Adrenal gland (tissue), 12 donors: Measurements from ENCODE around the gene FMC1. TPM values are rescaled to one million over a fixed set of nuclear protein-coding genes. Genes with fewer than 3 reads are reported as not detected.

Experiments used
- DNase-seq, 7 donors: peaks; one replicate each; pipeline ENCODE4 v3.0.0-alpha.2; 2019 to 2020
- H3K27ac ChIP-seq, 5 donors: fragments of 200-600 bp; sonication (generic) in 4 of 5; 1 replicate in 3 of 5; 2 replicates in 2 of 5; pipeline versions ENCODE4 v1.5.1 to v1.8.0; 2016 to 2020; ENCODE audit warnings: mild to moderate bottlenecking in 1 of 5
- H3K27me3 ChIP-seq: fragments of 200-600 bp; 2 replicates; pipeline ENCODE4 v1.8.0; 2021
- H3K36me3 ChIP-seq, 2 donors: fragments of 200-600 bp; replicated peaks in 1 of 2; 1 replicate in 1 of 2; 2 replicates in 1 of 2; pipeline versions ENCODE4 v1.5.1 to v1.8.0; 2018 to 2022
- H3K4me1 ChIP-seq, 2 donors: fragments of 200-600 bp; replicated peaks in 1 of 2; 1 replicate in 1 of 2; 2 replicates in 1 of 2; pipeline versions ENCODE4 v1.5.1 to v1.8.0; 2018 to 2021
- H3K4me3 ChIP-seq, 4 donors: fragments of 200-600 bp; sonication (generic) in 3 of 4; one replicate each; pipeline ENCODE4 v1.5.1; 2016 to 2018
- H3K9me3 ChIP-seq, 3 donors: fragments of 200-600 bp; sonication (generic) in 1 of 3; replicated peaks in 1 of 3; 1 replicate in 2 of 3; 2 replicates in 1 of 3; pipeline versions ENCODE4 v1.5.1 to v1.8.0; 2016 to 2021
- CTCF ChIP-seq, 6 experiments: fragments of 450-650 bp in 4 of 6; fragments of 200-600 bp in 2 of 6; sonication (generic) in 1 of 6; IDR thresholded peaks; 1 replicate in 5 of 6; 2 replicates in 1 of 6; pipeline versions ENCODE4 v1.5.1 to v1.8.0; 2016 to 2021; ENCODE audit warnings: antibody characterized with exemption in 6 of 6, mild to moderate bottlenecking in 2 of 6, moderate library complexity in 1 of 6
- POLR2A ChIP-seq, 2 donors: fragments of 450-650 bp; IDR thresholded peaks; one replicate each; pipeline ENCODE4 v1.6.1; 2017; ENCODE audit warnings: antibody characterized with exemption in 2 of 2, mild to moderate bottlenecking in 2 of 2, moderate library complexity in 1 of 2
- WGBS, 4 donors: extraction: QIAGEN DNeasy Blood & Tissue Kit in 2 of 4; methylation state at CpG; one replicate each; pipeline versions ENCODE4 v1.1.5 to v1.1.7; 2013 to 2017; 5-methylcytosine and 5-hydroxymethylcytosine counted together
- intact Hi-C, 2 donors: fragments of 100-400 bp; cut with DNase I; formaldehyde crosslinking; loops; one replicate each; pipeline versions ENCODE4 v1.14.1 to v1.15.0; 2022 to 2023
- polyA plus RNA-seq, 3 donors: library from polyadenylated mRNA; stranded (reverse); fragments of 200-250 nt in 2 of 3; fragments of 350-450 nt in 1 of 3; fragmentation: Illumina TruSeq in 1 of 3; extraction: RNeasy Lipid Tissue Mini Kit (QIAGEN cat#74804) in 1 of 3; gene quantifications; one replicate each; pipeline ENCODE4 v1.2.3, GENCODE V29; 2013 to 2014
- total RNA-seq, 9 donors: library from RNA; depleted of rRNA in 4 of 9; stranded (reverse); fragments of >200 nt in 4 of 9; fragments of 120-200 nt in 1 of 9; fragmentation: NEBNext Ultra II Directional in 1 of 9; extraction: Animal tissue kit (Norgen Biotek cat#: 25700) in 1 of 9; gene quantifications; one replicate each; pipeline versions ENCODE4 v1.1.0 to v1.2.4, GENCODE V29; 2013 to 2023
- donor health status: healthy with polysubstance abuse.
- donor health status: Bipolar disorder and iron deficiency.
- donor health status: DM: yes; HTN: yes; CAD: no.
- donor health status: DM: no; HTN: no; CAD: no.
- donor health status: DM: no; HTN: no; CAD: no.
- donor health status: DM: yes; HTN: yes; CAD: no.

The FMC1 gene
- total and polyA plus RNA-seq, 12 donors, result 10.0 to 98.6 (median 23.6) TPM

- Histone ChIP-seq H3K27ac (no peak overlapping the region), H3K36me3 (no peaks in the 10 kb centered on the region), H3K9me3 (no peaks in the 10 kb centered on the region), H3K4me1 (peaks cover 0 to 64% of the 10 kb centered on the region in 2 donors), H3K27me3 (no peaks in the 10 kb centered on the region), H3K4me3 (no peak overlapping the region)
- TF ChIP-seq CTCF (IDR thresholded peaks at IDR 0.05) (no peak), POLR2A (IDR thresholded peaks at IDR 0.05) (no peak)
- no peak for DNase-seq
- intact Hi-C loops, result no loop called here
- WGBS, 4 donors, result 79 to 87% (median 84%) methylated on average over 6 of the region's 6 CpGs
These were observed 26.5 kb downstream of the FMC1 start for GRCh38 chr7:139367438-139368155.

- Histone ChIP-seq H3K9me3 (no peaks in the 10 kb centered on the region), H3K36me3 (no peaks in the 10 kb centered on the region), H3K4me1 (peaks cover 0 to 71% of the 10 kb centered on the region in 2 donors), H3K27ac (no peak overlapping the region), H3K27me3 (no peaks in the 10 kb centered on the region), H3K4me3 (no peak overlapping the region)
- TF ChIP-seq CTCF (IDR thresholded peaks at IDR 0.05) (no peak), POLR2A (IDR thresholded peaks at IDR 0.05) (no peak)
- 70 to 74% (median 72%) methylated on average over 5 of the region's 5 CpGs for WGBS, 4 donors
- intact Hi-C loops, result no loop called here
- DNase-seq, result no peak
These were observed 29.3 kb downstream of the FMC1 start for GRCh38 chr7:139370301-139370942.

GRCh38 chr7:139370943-139371313, 29.8 kb downstream of the FMC1 start:
- TF ChIP-seq POLR2A (IDR thresholded peaks at IDR 0.05) (no peak), CTCF (IDR thresholded peaks at IDR 0.05) (no peak)
- Histone ChIP-seq H3K27me3 (no peaks in the 10 kb centered on the region), H3K27ac (no peak overlapping the region), H3K9me3 (no peaks in the 10 kb centered on the region), H3K4me1 (peaks cover 0 to 66% of the 10 kb centered on the region in 2 donors), H3K4me3 (no peak overlapping the region), H3K36me3 (peaks cover 0 to 2% of the 10 kb centered on the region in 2 donors)
- WGBS, 4 donors, result 86 to 93% (median 90%) methylated on average over 1 of the region's 1 CpG
- DNase-seq, result no peak
- intact Hi-C loops, result no loop called here

- H3K36me3 ChIP-seq, result peaks cover 0 to 33% of the 10 kb centered on the region in 2 donors
- no peak for DNase-seq
- WGBS, 4 donors, result 89 to 96% (median 94%) methylated on average over 6 of the region's 6 CpGs
These were observed 33.1 kb downstream of the FMC1 start for GRCh38 chr7:139374246-139374645.

More at GRCh38 chr7:139374246-139374645, 33.1 kb downstream of the FMC1 start:
- Histone ChIP-seq H3K27ac (no peak overlapping the region), H3K4me1 (peaks cover 0 to 46% of the 10 kb centered on the region in 2 donors), H3K27me3 (no peaks in the 10 kb centered on the region), H3K9me3 (no peaks in the 10 kb centered on the region), H3K4me3 (no peak overlapping the region)
- intact Hi-C loops, result no loop called here
- TF ChIP-seq CTCF (IDR thresholded peaks at IDR 0.05), result no peak
- no peak for TF ChIP-seq POLR2A (IDR thresholded peaks at IDR 0.05)
